ENCODE measurements around the gene KSR1. TPM values are rescaled to one million over a fixed set of nuclear protein-coding genes. Genes with fewer than 3 reads are reported as not detected.

The KSR1 gene
- total and polyA plus RNA-seq, 2 of the 4 experiments (the other 2 are of a cell fraction): 12.5 to 21.9 TPM

- Histone ChIP-seq H3K14ac (replicated peaks; ENCODE audit: low read depth, low read length) (no peak overlapping the region), H3K9me1 (ENCODE audit: insufficient read depth, low read length) (peaks cover 4% of the 10 kb centered on the region; the same call in 1 of the 2 replicates), H3K9ac (ENCODE audit: low read depth, low read length) (no peak overlapping the region), H3K4me3 (ENCODE audit: insufficient read depth, low read depth, low read length) (no peak overlapping the region), H3K4me1 (ENCODE audit: control insufficient read depth, insufficient read depth, low read length) (no peaks in the 10 kb centered on the region), H2AK9ac (replicated peaks; ENCODE audit: low read depth, low read length, poor library complexity) (no peak overlapping the region), H4K20me1 (ENCODE audit: insufficient read depth, low read length) (no peaks in the 10 kb centered on the region), H2AFZ (replicated peaks; ENCODE audit: low read length, poor library complexity) (no peak overlapping the region), H4K8ac (ENCODE audit: low read depth in 2 of 2, low read length in 2 of 2) (no peak overlapping the region), H3K36me3 (ENCODE audit: control insufficient read depth, insufficient read depth, low read length) (peaks cover 80% of the 10 kb centered on the region), H2BK5ac (ENCODE audit: low read depth, low read length, poor library complexity, severe bottlenecking) (no peak overlapping the region), H3K23ac (ENCODE audit: low read depth, low read length) (no peak overlapping the region), H3K18ac (ENCODE audit: low read depth, low read length) (no peak overlapping the region), H4K5ac (ENCODE audit: low read depth, low read length) (no peak overlapping the region), H3K4ac (ENCODE audit: low read depth, low read length) (no peak overlapping the region), H2BK120ac (ENCODE audit: low read depth, low read length) (no peak overlapping the region), H3K27ac (ENCODE audit: insufficient read depth, low read length) (no peak overlapping the region), H3K9me3 (ENCODE audit: control insufficient read depth, insufficient read depth, low read length) (no peaks in the 10 kb centered on the region), H2AK5ac (ENCODE audit: low read depth, low read length) (no peak overlapping the region), H3K79me1 (ENCODE audit: low read depth in 1 of 2, low read length in 2 of 2) (no peaks in the 10 kb centered on the region), H4K91ac (ENCODE audit: insufficient read depth, low read depth, low read length) (no peak overlapping the region), H2BK15ac (ENCODE audit: low read depth, low read length) (no peak overlapping the region), H3K56ac (ENCODE audit: extremely low read depth, insufficient read depth, low read length) (no peak overlapping the region), H3K4me2 (ENCODE audit: low read depth, low read length) (no peak overlapping the region), H3K27me3 (ENCODE audit: control insufficient read depth, insufficient read depth, low read length) (no peaks in the 10 kb centered on the region), H2BK20ac (ENCODE audit: low read depth, low read length) (no peak overlapping the region)
- DNase-seq (no peak), ATAC-seq (ENCODE audit: low read depth) (no peak)
- in situ Hi-C loops (cut with MboI; ENCODE audit: low sequenced_read_pairs): no loop called here
- POLR2A ChIA-PET (ENCODE audit: unreplicated experiment): no interaction called here
- dilution Hi-C loops (cut with HindIII; ENCODE audit: low sequenced_read_pairs, unreplicated experiment): no loop called here
- TSS peak; percentile 32 for BruUV-seq (replicated peaks)
- intact Hi-C loops (cut with micrococcal nuclease): no loop called here
- CTCF ChIA-PET: no interaction called here
- TF ChIP-seq RCOR1 (IDR thresholded peaks at IDR 0.05; ENCODE audit: insufficient replicate concordance, low read length) (no peak), NFE2L2 (IDR thresholded peaks at IDR 0.05; ENCODE audit: low read depth, low read length) (no peak), ELK1 (IDR thresholded peaks at IDR 0.05; ENCODE audit: borderline replicate concordance, low read depth, low read length) (no peak), RFX5 (IDR thresholded peaks at IDR 0.05; ENCODE audit: low read depth, low read length) (no peak), MAFK (IDR thresholded peaks at IDR 0.05; ENCODE audit: low read depth, low read length) (no peak), CEBPB (IDR thresholded peaks at IDR 0.05; ENCODE audit: low read depth, low read length) (no peak), USF2 (IDR thresholded peaks at IDR 0.05; ENCODE audit: low read depth, low read length) (no peak), POLR2A (IDR thresholded peaks at IDR 0.05; ENCODE audit: low read depth, low read length) (no peak), SMC3 (IDR thresholded peaks at IDR 0.05; ENCODE audit: low read depth, low read length) (no peak), FOS (IDR thresholded peaks at IDR 0.05; ENCODE audit: low read depth, low read length) (no peak), BHLHE40 (IDR thresholded peaks at IDR 0.05; ENCODE audit: low read depth, low read length) (no peak), CHD1 (IDR thresholded peaks at IDR 0.05; ENCODE audit: low read depth, low read length) (no peak), RAD21 (IDR thresholded peaks at IDR 0.05; ENCODE audit: low read length) (no peak), CTCF (conservative IDR thresholded peaks at IDR 0.05; ENCODE audit: low read depth, low read length) (no peak), MAZ (IDR thresholded peaks at IDR 0.05; ENCODE audit: borderline replicate concordance, low read depth, low read length) (no peak), MXI1 (IDR thresholded peaks at IDR 0.05; ENCODE audit: borderline replicate concordance, low read depth, low read length) (no peak)
- WGBS, 2 experiments (ENCODE audit: extremely low coverage in 2 of 2, insufficient read length in 1 of 2): 100% methylated on average over 2 of the region's 3 CpGs; no CpG with 5 or more reads in 1 of the 2 experiments
These were observed 168.3 kb downstream of the KSR1 start for GRCh38 chr17:27624539-27624938.
